Vagina (tissue), 2 donors: ENCODE measurements around the gene TPPP3.

Source experiments
- CTCF ChIP-seq, 3 experiments: fragments of 450-650 bp in 2 of 3; fragments of 200-600 bp in 1 of 3; sonication (generic) in 1 of 3; IDR thresholded peaks; one replicate each; pipeline ENCODE4 v1.5.1; 2017 to 2019; ENCODE audit warnings: antibody characterized with exemption in 3 of 3, mild to moderate bottlenecking in 2 of 3, moderate library complexity in 2 of 3
- POLR2A ChIP-seq, 2 donors: fragments of 450-650 bp; IDR thresholded peaks; one replicate each; pipeline ENCODE4 v1.6.1; 2017; ENCODE audit warnings: antibody characterized with exemption in 2 of 2, mild to moderate bottlenecking in 2 of 2, moderate library complexity in 2 of 2
- POLR2AphosphoS5 ChIP-seq, 2 donors: sonication (generic); formaldehyde crosslinking; IDR thresholded peaks; one replicate each; pipeline ENCODE4 v1.9.0; 2017; ENCODE audit warnings: antibody characterized with exemption in 2 of 2, mild to moderate bottlenecking in 2 of 2, low read depth in 1 of 2; ENCODE audit not compliant: insufficient read depth in 1 of 2

GRCh38 chr16:67393111-67393787 is at the start of gene TPPP3:
- peak in 1 of 3 experiments; percentile 12 for TF ChIP-seq CTCF (IDR thresholded peaks at IDR 0.05)
- TF ChIP-seq POLR2AphosphoS5 (IDR thresholded peaks at IDR 0.05; ENCODE audit: insufficient read depth in 1 of 2, low read depth in 1 of 2), result peak in 1 of 2 donors; percentile 84
- TF ChIP-seq POLR2A (IDR thresholded peaks at IDR 0.05), result no peak
